ENCODE data around the gene NTRK2. TPM values are rescaled to one million over a fixed set of nuclear protein-coding genes. Genes with fewer than 3 reads are reported as not detected.

NTRK2 gene
- total and polyA plus RNA-seq, 10 of the 15 experiments (the other 5 are each of a cell fraction or from before 2014, with no cell fraction given), result 0.42 to 4.6 (median 0.65) TPM

DNA sequence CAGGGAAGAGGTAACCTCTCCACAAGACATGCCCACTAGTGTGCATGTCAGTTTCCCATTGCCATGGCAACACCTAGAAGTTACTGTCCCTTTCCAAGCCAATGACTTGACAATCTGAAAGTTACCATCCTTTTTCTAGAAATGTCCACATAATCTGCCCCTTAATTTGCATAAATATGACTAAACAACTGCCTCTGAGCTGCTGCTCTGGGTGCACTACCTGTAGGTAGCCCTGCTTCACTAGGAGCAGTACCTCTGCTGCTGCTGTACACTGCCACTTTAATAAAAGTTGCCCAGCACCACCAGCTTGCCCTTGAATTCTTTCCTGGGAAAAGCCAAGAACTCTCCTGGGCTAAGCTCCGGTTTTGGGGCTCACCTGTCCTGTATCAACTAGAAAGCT lies 392.4 kb downstream of the NTRK2 start:
- peak overlapping the region; percentile 63 for H2AFZ ChIP-seq (ENCODE audit: control insufficient read depth, low read depth, low read length)
- intact Hi-C loops (cut with micrococcal nuclease; ENCODE audit: unreplicated experiment), result loop anchor here (10.0 kb wide), 1 partner anchor 367 kb away; no protein-coding TSS in a partner anchor
- peak overlapping the region; percentile 64 for H3K27ac ChIP-seq (ENCODE audit: control insufficient read depth, insufficient read depth)
- no peaks in the 10 kb centered on the region for H3K36me3 ChIP-seq (ENCODE audit: control insufficient read depth in 2 of 2, insufficient read depth in 2 of 2, low read length in 1 of 2)
- ChIA-PET RAD21 (ENCODE audit: unreplicated experiment) (no interaction called here), SMC1A (ENCODE audit: uncharacterized antibody, unreplicated experiment) (interaction anchor here (0.7 to 0.9 kb wide), 3 partner anchors 65 to 550 kb away, joined by 3 to 4 read pairs (median 3); no protein-coding TSS in a partner anchor), CTCF (interaction anchor here (0.5 to 1.4 kb wide), 4 partner anchors 10 to 549 kb away, joined by 3 to 4 read pairs (median 3); no protein-coding TSS in a partner anchor), POLR2A (no interaction called here)
- H3K27me3 ChIP-seq (replicated peaks in 1 of 2; ENCODE audit: control insufficient read depth in 2 of 2, insufficient read depth in 2 of 2, low read length in 1 of 2), result no peaks in the 10 kb centered on the region
- in situ Hi-C loops (cut with MboI), result no loop called here
- no peaks in the 10 kb centered on the region; the same call in 1 of the 3 replicates for H3K9me3 ChIP-seq (replicated peaks; ENCODE audit: control insufficient read depth, insufficient read depth, low read length)
- FAIRE-seq (no peak), DNase-seq (ENCODE audit: low read depth, low spot score) (no peak), ATAC-seq (peak; percentile 79)
- no peak overlapping the region for H3K4me3 ChIP-seq
- TF ChIP-seq BMI1 (IDR thresholded peaks at IDR 0.05; ENCODE audit: borderline replicate concordance) (peak; percentile 48; the same call in 1 of the 2 replicates), POU2F2 (IDR thresholded peaks at IDR 0.05; ENCODE audit: borderline replicate concordance, low read depth, low read length) (peak; percentile 66; the same call in 2 of the 3 replicates), IRF4 (IDR thresholded peaks at IDR 0.05; ENCODE audit: low read depth, low read length) (no peak), PKNOX1 (IDR thresholded peaks at IDR 0.05) (peak; percentile 62)
- peak overlapping the region; percentile 21; the same call in 1 of the 2 replicates for H3K9ac ChIP-seq (ENCODE audit: control insufficient read depth, insufficient read depth, low read length)
- BruUV-seq (replicated peaks), result no TSS peak
- H4K20me1 ChIP-seq (ENCODE audit: control insufficient read depth, insufficient read depth), result no peaks in the 10 kb centered on the region
- peak overlapping the region; percentile 75 for H3K4me2 ChIP-seq (ENCODE audit: control insufficient read depth, insufficient read depth)
- peaks cover 33% of the 10 kb centered on the region for H3K4me1 ChIP-seq (ENCODE audit: control insufficient read depth, insufficient read depth, low read length)
- 91% methylated on average over 1 of the region's 1 CpG for WGBS (ENCODE audit: insufficient coverage, insufficient replicate concordance, low lambda C conversion rate, missing lambda C conversion rate)
- no peaks in the 10 kb centered on the region for H3K79me2 ChIP-seq (ENCODE audit: control insufficient read depth, insufficient read depth, low read length)

- H3K36me3 ChIP-seq (ENCODE audit: control insufficient read depth in 2 of 2, insufficient read depth in 2 of 2, low read length in 1 of 2), result no peaks in the 10 kb centered on the region
- CTCF ChIA-PET, result interaction anchor here (1.3 to 1.4 kb wide), 3 partner anchors 11 to 548 kb away, joined by 3 to 4 read pairs (median 3); no protein-coding TSS in a partner anchor
- FAIRE-seq, result no peak
- SMC1A ChIA-PET (ENCODE audit: uncharacterized antibody, unreplicated experiment), result interaction anchor here (0.7 to 0.9 kb wide), 2 partner anchors 66 to 127 kb away, joined by 3 read pairs; no protein-coding TSS in a partner anchor
- H4K20me1 ChIP-seq (ENCODE audit: control insufficient read depth, insufficient read depth), result no peaks in the 10 kb centered on the region
- intact Hi-C loops (cut with micrococcal nuclease; ENCODE audit: unreplicated experiment) (loop anchor here (10.0 kb wide), 1 partner anchor 368 kb away; no protein-coding TSS in a partner anchor), in situ Hi-C loops (cut with MboI) (no loop called here)
- ATAC-seq, result peak; percentile 67
- H2AFZ ChIP-seq (ENCODE audit: control insufficient read depth, low read depth, low read length), result peak overlapping the region; percentile 63
- DNase-seq (ENCODE audit: low read depth, low spot score), result no peak
- H3K79me2 ChIP-seq (ENCODE audit: control insufficient read depth, insufficient read depth, low read length), result no peaks in the 10 kb centered on the region
- H3K27ac ChIP-seq (ENCODE audit: control insufficient read depth, insufficient read depth), result peak overlapping the region; percentile 64
- POLR2A ChIA-PET, result no interaction called here
- H3K9me3 ChIP-seq (replicated peaks; ENCODE audit: control insufficient read depth, insufficient read depth, low read length), result no peaks in the 10 kb centered on the region; the same call in 2 of the 3 replicates
- no peak overlapping the region for H3K4me3 ChIP-seq
- WGBS (ENCODE audit: insufficient coverage, insufficient replicate concordance, low lambda C conversion rate, missing lambda C conversion rate), result 36% methylated on average over 4 of the region's 4 CpGs
- H3K4me1 ChIP-seq (ENCODE audit: control insufficient read depth, insufficient read depth, low read length), result peaks cover 38% of the 10 kb centered on the region
- peak overlapping the region; percentile 21; the same call in 1 of the 2 replicates for H3K9ac ChIP-seq (ENCODE audit: control insufficient read depth, insufficient read depth, low read length)
- H3K27me3 ChIP-seq (replicated peaks in 1 of 2; ENCODE audit: control insufficient read depth in 2 of 2, insufficient read depth in 2 of 2, low read length in 1 of 2), result no peaks in the 10 kb centered on the region
- RAD21 ChIA-PET (ENCODE audit: unreplicated experiment), result no interaction called here
- H3K4me2 ChIP-seq (ENCODE audit: control insufficient read depth, insufficient read depth), result peak overlapping the region; percentile 75
- BruUV-seq (replicated peaks), result no TSS peak
- no peak for TF ChIP-seq JUND (IDR thresholded peaks at IDR 0.05; ENCODE audit: low read depth, low read length)
- TF ChIP-seq NFXL1 (IDR thresholded peaks at IDR 0.05; ENCODE audit: borderline replicate concordance), result no peak
- TF ChIP-seq IKZF2 (IDR thresholded peaks at IDR 0.05), result 0 out of 4 replicates have a peak, but pooled peaks of 1 of the 2 experiments have one; percentile 13
- no peak for TF ChIP-seq ZNF217 (IDR thresholded peaks at IDR 0.05)
- peak; percentile 24; the same call in 1 of the 2 replicates for TF ChIP-seq PKNOX1 (IDR thresholded peaks at IDR 0.05)
- TF ChIP-seq CBX3 (IDR thresholded peaks at IDR 0.05; ENCODE audit: borderline replicate concordance, low read depth), result no peak
- no peak for TF ChIP-seq CREM (IDR thresholded peaks at IDR 0.05; ENCODE audit: low read depth)
- TF ChIP-seq RELB (IDR thresholded peaks at IDR 0.05; ENCODE audit: low read depth), result 0 out of 2 replicates have a peak, but pooled peaks have one; percentile 20
Observed at GRCh38 chr9:85062385-85063022, 393.0 kb downstream of the NTRK2 start.
